ENCODE results near the gene LZTS2. TPM values are rescaled to one million over a fixed set of nuclear protein-coding genes. Genes with fewer than 3 reads are reported as not detected.

The LZTS2 gene
- total RNA-seq, 1 donor from 2014 or later = 43.6 TPM

DNA sequence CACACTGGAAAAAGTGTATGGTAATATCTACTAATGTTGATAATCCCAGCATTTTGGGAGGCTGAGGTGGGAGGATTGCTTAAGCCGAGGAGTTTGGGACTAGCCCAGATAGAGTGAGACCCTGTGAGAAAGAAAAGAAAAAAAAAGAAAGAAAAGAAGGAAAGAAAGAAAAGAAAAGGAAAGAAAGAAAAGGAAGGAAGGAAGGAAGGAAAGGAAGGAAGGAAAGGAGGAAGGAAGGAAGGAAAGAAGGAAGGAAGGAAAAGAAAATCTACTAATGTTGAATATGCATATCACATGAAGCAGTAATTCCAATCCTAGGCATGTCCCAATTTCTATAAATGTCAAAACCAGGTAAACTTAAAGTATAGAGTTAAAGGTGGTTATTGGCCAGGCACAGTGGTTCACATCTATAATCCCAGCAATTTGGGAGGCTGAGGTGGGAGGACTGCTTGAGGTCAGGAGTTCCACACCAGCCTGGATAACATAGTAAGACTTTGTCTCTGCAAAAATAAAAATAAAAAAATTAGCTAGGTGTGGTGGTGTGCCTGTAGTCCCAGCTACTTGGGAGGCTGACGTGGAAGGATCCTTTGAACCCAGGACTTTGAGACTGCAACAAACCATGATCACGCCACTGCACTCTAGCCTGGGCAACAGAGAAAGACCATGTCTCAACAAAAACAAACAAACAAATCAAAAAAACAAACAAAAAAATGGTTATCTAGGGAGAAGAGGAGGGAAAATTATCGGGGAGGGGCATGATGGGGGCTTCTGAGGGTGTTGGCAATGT lies 57.0 kb downstream of the LZTS2 start:
- no peak for DNase-seq

Other genes with a start within 250 kb of the LZTS2 start
- gene SLF2, start 86.8 kb upstream of the LZTS2 start, total RNA-seq = 33.6 and 35.2 TPM in 2 replicates
- 1.9 and 2.6 TPM in 2 replicates for gene SEMA4G, start 30.3 kb upstream of the LZTS2 start, total RNA-seq
- gene MRPL43, start 12.3 kb upstream of the LZTS2 start, total RNA-seq = 50.4 and 50.6 TPM in 2 replicates
- gene TWNK, start 12.3 kb upstream of the LZTS2 start, total RNA-seq = 7.7 and 8.8 TPM in 2 replicates
- 0.34 and 0.88 TPM in 2 replicates for gene PDZD7, start 31.3 kb downstream of the LZTS2 start, total RNA-seq
- gene SFXN3, start 31.4 kb downstream of the LZTS2 start, total RNA-seq = 64.4 and 68.9 TPM in 2 replicates
- 0.17 and 0.51 TPM in 2 replicates for gene KAZALD1, start 62.2 kb downstream of the LZTS2 start, total RNA-seq
- gene TLX1, start 131.5 kb downstream of the LZTS2 start, total RNA-seq = not detected in 2 replicates
- gene LBX1, start 229.7 kb downstream of the LZTS2 start, total RNA-seq = not detected in 2 replicates

All from dermis blood vessel endothelial cell (primary cell).